ENCODE data around the gene ZBED6. TPM values are rescaled to one million over a fixed set of nuclear protein-coding genes. Genes with fewer than 3 reads are reported as not detected.
"Not testable (repeated sequence)": the region's sequence is repeated elsewhere in the genome, so short reads cannot be mapped to it uniquely, and the experiment has no call there.

The ZBED6 gene
- polyA plus RNA-seq (2013, experiment 1 of 2) = 4.3 TPM
- polyA plus RNA-seq (2013, experiment 2 of 2) = 4.5 TPM

GRCh38 chr1:203795441-203796235 lies at the start of gene ZBED6, which contains the start of gene ZC3H11A:
TSS of gene ZBED6 (plus strand) at chr1:203795623. CDS start at chr1:203797523, 1,900 bp downstream.
TSS of gene ZC3H11A (plus strand) at chr1:203795623. CDS start at chr1:203817071, 21,448 bp downstream.
- Histone ChIP-seq H3K27me3 (ENCODE audit: insufficient read depth, low read length, poor library complexity) (no peaks in the 10 kb centered on the region), H3K56ac (ENCODE audit: low read length) (peak within 1 kb of the TSS; percentile 98), H3K9ac (ENCODE audit: low read length) (peak within 1 kb of the TSS; percentile 98), H2BK5ac (ENCODE audit: low read length) (peak within 1 kb of the TSS; percentile 90), H2AK5ac (ENCODE audit: low read length) (peak within 1 kb of the TSS; percentile 98), H3K4me2 (ENCODE audit: low read length) (peak within 1 kb of the TSS; percentile 96), H3K27ac (ENCODE audit: low read depth, low read length) (peak within 1 kb of the TSS; percentile 98), H3K4me3 (ENCODE audit: low read length) (peak within 1 kb of the TSS; percentile 88), H3K4ac (ENCODE audit: low read depth, low read length) (peak within 1 kb of the TSS; percentile 100), H2BK120ac (ENCODE audit: low read depth, low read length) (peak within 1 kb of the TSS; percentile 86), H3K23ac (ENCODE audit: low read length) (peak within 1 kb of the TSS; percentile 29), H3K4me1 (ENCODE audit: control insufficient read depth, low read depth, low read length) (peaks cover 7% of the 10 kb centered on the region), H3K79me1 (ENCODE audit: low read length) (peaks cover 23% of the 10 kb centered on the region), H3K36me3 (ENCODE audit: control insufficient read depth, insufficient read depth, low read length) (peaks cover 2% of the 10 kb centered on the region), H3K79me2 (ENCODE audit: control insufficient read depth, insufficient read depth, low read length) (peaks cover 40% of the 10 kb centered on the region), H4K5ac (ENCODE audit: low read length) (peak within 1 kb of the TSS; percentile 33), H2BK15ac (replicated peaks; ENCODE audit: low read depth) (no peak within 1 kb of the TSS), H3K18ac (ENCODE audit: low read length) (peak within 1 kb of the TSS; percentile 84), H4K8ac (ENCODE audit: low read depth, low read length) (no peak within 1 kb of the TSS)
- DNase-seq = peak; percentile 99
- no CpG with 5 or more reads among the region's 59 CpGs for WGBS (ENCODE audit: extremely low coverage, insufficient coverage, low lambda C conversion rate)

- Histone ChIP-seq H3K79me2 (ENCODE audit: control insufficient read depth, insufficient read depth, low read length) (no peaks in the 10 kb centered on the region), H3K4me2 (ENCODE audit: low read length) (no peak overlapping the region), H3K36me3 (ENCODE audit: control insufficient read depth, insufficient read depth, low read length) (no peaks in the 10 kb centered on the region), H3K9ac (ENCODE audit: low read length) (no peak overlapping the region), H3K4me3 (ENCODE audit: low read length) (no peak overlapping the region), H2BK5ac (ENCODE audit: low read length) (no peak overlapping the region), H3K18ac (ENCODE audit: low read length) (no peak overlapping the region), H3K23ac (ENCODE audit: low read length) (no peak overlapping the region), H3K79me1 (ENCODE audit: low read length) (no peaks in the 10 kb centered on the region), H3K56ac (ENCODE audit: low read length) (no peak overlapping the region), H3K27ac (ENCODE audit: low read depth, low read length) (no peak overlapping the region), H3K4ac (ENCODE audit: low read depth, low read length) (no peak overlapping the region), H4K5ac (ENCODE audit: low read length) (no peak overlapping the region), H4K8ac (ENCODE audit: low read depth, low read length) (no peak overlapping the region), H2BK15ac (replicated peaks; ENCODE audit: low read depth) (no peak overlapping the region), H3K4me1 (ENCODE audit: control insufficient read depth, low read depth, low read length) (peaks cover 2% of the 10 kb centered on the region), H3K27me3 (ENCODE audit: insufficient read depth, low read length, poor library complexity) (no peaks in the 10 kb centered on the region), H2AK5ac (ENCODE audit: low read length) (no peak overlapping the region), H2BK120ac (ENCODE audit: low read depth, low read length) (no peak overlapping the region)
- no CpG with 5 or more reads among the region's 6 CpGs for WGBS (ENCODE audit: extremely low coverage, insufficient coverage, low lambda C conversion rate)
- no peak for DNase-seq
Observed at GRCh38 chr1:203746281-203746680, 49.1 kb upstream of the ZBED6 start.

GRCh38 chr1:203751051-203751450 lies 44.4 kb upstream of the ZBED6 start:
- Histone ChIP-seq H3K9ac (ENCODE audit: low read length) (no peak overlapping the region), H3K56ac (ENCODE audit: low read length) (no peak overlapping the region), H4K8ac (ENCODE audit: low read depth, low read length) (no peak overlapping the region), H3K36me3 (ENCODE audit: control insufficient read depth, insufficient read depth, low read length) (no peaks in the 10 kb centered on the region), H3K27me3 (ENCODE audit: insufficient read depth, low read length, poor library complexity) (no peaks in the 10 kb centered on the region), H3K4me3 (ENCODE audit: low read length) (no peak overlapping the region), H3K23ac (ENCODE audit: low read length) (no peak overlapping the region), H3K27ac (ENCODE audit: low read depth, low read length) (no peak overlapping the region), H2AK5ac (ENCODE audit: low read length) (no peak overlapping the region), H2BK120ac (ENCODE audit: low read depth, low read length) (no peak overlapping the region), H3K18ac (ENCODE audit: low read length) (no peak overlapping the region), H2BK5ac (ENCODE audit: low read length) (no peak overlapping the region), H3K4me2 (ENCODE audit: low read length) (no peak overlapping the region), H4K5ac (ENCODE audit: low read length) (no peak overlapping the region), H3K79me2 (ENCODE audit: control insufficient read depth, insufficient read depth, low read length) (no peaks in the 10 kb centered on the region), H3K4ac (ENCODE audit: low read depth, low read length) (no peak overlapping the region), H3K79me1 (ENCODE audit: low read length) (no peaks in the 10 kb centered on the region), H2BK15ac (replicated peaks; ENCODE audit: low read depth) (no peak overlapping the region), H3K4me1 (ENCODE audit: control insufficient read depth, low read depth, low read length) (peaks cover 3% of the 10 kb centered on the region)
- no CpG with 5 or more reads among the region's 3 CpGs for WGBS (ENCODE audit: extremely low coverage, insufficient coverage, low lambda C conversion rate)
- DNase-seq = no peak

- H3K79me1 ChIP-seq (ENCODE audit: low read length); H3K27ac ChIP-seq (ENCODE audit: low read depth, low read length); H3K79me2 ChIP-seq (ENCODE audit: control insufficient read depth, insufficient read depth, low read length); H3K56ac ChIP-seq (ENCODE audit: low read length); H3K4me3 ChIP-seq (ENCODE audit: low read length); H3K4ac ChIP-seq (ENCODE audit: low read depth, low read length); H3K36me3 ChIP-seq (ENCODE audit: control insufficient read depth, insufficient read depth, low read length); DNase-seq; H3K18ac ChIP-seq (ENCODE audit: low read length); H4K5ac ChIP-seq (ENCODE audit: low read length); H2BK5ac ChIP-seq (ENCODE audit: low read length); H3K4me2 ChIP-seq (ENCODE audit: low read length); H2BK120ac ChIP-seq (ENCODE audit: low read depth, low read length); H3K4me1 ChIP-seq (ENCODE audit: control insufficient read depth, low read depth, low read length); H2BK15ac ChIP-seq (replicated peaks; ENCODE audit: low read depth); H4K8ac ChIP-seq (ENCODE audit: low read depth, low read length); H2AK5ac ChIP-seq (ENCODE audit: low read length); H3K9ac ChIP-seq (ENCODE audit: low read length); H3K23ac ChIP-seq (ENCODE audit: low read length); H3K27me3 ChIP-seq (ENCODE audit: insufficient read depth, low read length, poor library complexity): not testable (repeated sequence)
- no CpG with 5 or more reads among the region's 5 CpGs for whole genome bisulfite sequencing (ENCODE audit: extremely low coverage, insufficient coverage, low lambda C conversion rate)
Observed at GRCh38 chr1:203751618-203752361, 43.6 kb upstream of the ZBED6 start.

GRCh38 chr1:203754455-203754864 lies 41.0 kb upstream of the ZBED6 start:
- H3K9ac ChIP-seq (ENCODE audit: low read length) = no peak overlapping the region
- H3K4ac ChIP-seq (ENCODE audit: low read depth, low read length) = no peak overlapping the region
- peak overlapping the region; percentile 42 for H3K56ac ChIP-seq (ENCODE audit: low read length)
- peak overlapping the region; percentile 66 for H3K27ac ChIP-seq (ENCODE audit: low read depth, low read length)
- no peak overlapping the region for H3K4me2 ChIP-seq (ENCODE audit: low read length)
- peak overlapping the region; percentile 85 for H3K18ac ChIP-seq (ENCODE audit: low read length)
- H2BK120ac ChIP-seq (ENCODE audit: low read depth, low read length) = peak overlapping the region; percentile 35
- no peak overlapping the region for H2BK5ac ChIP-seq (ENCODE audit: low read length)
- H2AK5ac ChIP-seq (ENCODE audit: low read length) = no peak overlapping the region
- no peak overlapping the region for H3K23ac ChIP-seq (ENCODE audit: low read length)
- WGBS (ENCODE audit: extremely low coverage, insufficient coverage, low lambda C conversion rate) = no CpG with 5 or more reads among the region's 4 CpGs
- no peak overlapping the region for H4K8ac ChIP-seq (ENCODE audit: low read depth, low read length)
- no peaks in the 10 kb centered on the region for H3K79me1 ChIP-seq (ENCODE audit: low read length)
- H3K27me3 ChIP-seq (ENCODE audit: insufficient read depth, low read length, poor library complexity) = no peaks in the 10 kb centered on the region
- no peaks in the 10 kb centered on the region for H3K79me2 ChIP-seq (ENCODE audit: control insufficient read depth, insufficient read depth, low read length)
- DNase-seq = no peak
- H3K36me3 ChIP-seq (ENCODE audit: control insufficient read depth, insufficient read depth, low read length) = no peaks in the 10 kb centered on the region
- H3K4me1 ChIP-seq (ENCODE audit: control insufficient read depth, low read depth, low read length) = peaks cover 5% of the 10 kb centered on the region
- H4K5ac ChIP-seq (ENCODE audit: low read length) = no peak overlapping the region
- H3K4me3 ChIP-seq (ENCODE audit: low read length) = no peak overlapping the region
- H2BK15ac ChIP-seq (replicated peaks; ENCODE audit: low read depth) = no peak overlapping the region

All from mesendoderm (in vitro differentiated cells).